ENCODE results near the gene TECPR2.

The TECPR2 gene

DNA sequence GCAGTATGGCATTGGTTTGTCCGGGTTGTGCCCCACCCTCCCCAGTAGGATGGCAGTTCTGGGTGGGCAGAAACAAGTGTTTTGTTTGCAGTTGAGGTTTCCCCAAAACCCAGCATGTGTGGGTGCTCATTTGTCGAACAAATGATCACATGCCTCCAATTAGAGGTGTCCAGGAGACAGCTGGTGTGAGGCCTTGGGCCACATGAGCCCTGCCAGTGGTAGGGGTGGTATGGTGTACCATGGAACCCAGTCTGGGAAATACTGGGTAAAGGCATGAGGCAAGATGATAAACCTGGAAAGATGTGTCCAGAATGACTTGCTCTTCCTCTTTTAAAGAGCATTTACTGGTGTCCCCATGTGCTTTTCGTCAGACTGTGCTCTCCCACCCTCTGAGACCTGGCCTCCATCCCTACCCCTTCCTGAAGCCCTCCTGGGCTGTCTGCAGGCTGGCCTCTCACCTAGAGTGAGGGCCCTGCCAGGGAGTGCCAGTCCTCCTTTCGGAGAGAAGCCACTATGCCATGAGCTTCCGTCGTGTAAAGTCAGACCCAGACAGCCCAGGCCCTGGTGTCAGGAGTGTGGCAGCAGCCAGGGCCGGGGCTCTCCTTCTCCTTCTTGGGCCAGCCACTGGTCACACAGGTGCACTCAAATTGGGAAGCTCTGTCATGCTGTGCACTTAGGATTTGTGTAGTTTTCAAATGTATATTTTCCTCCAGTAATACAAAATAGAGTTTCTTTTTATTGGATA is 129.2 kb downstream of the TECPR2 start:
- TF ChIP-seq MYC (IDR thresholded peaks at IDR 0.05; ENCODE audit: low read depth, low read length) (no peak), POLR2A (IDR thresholded peaks at IDR 0.05; ENCODE audit: extremely low read depth, insufficient read length) (no peak)
- TF ChIP-seq, protein P1, sequence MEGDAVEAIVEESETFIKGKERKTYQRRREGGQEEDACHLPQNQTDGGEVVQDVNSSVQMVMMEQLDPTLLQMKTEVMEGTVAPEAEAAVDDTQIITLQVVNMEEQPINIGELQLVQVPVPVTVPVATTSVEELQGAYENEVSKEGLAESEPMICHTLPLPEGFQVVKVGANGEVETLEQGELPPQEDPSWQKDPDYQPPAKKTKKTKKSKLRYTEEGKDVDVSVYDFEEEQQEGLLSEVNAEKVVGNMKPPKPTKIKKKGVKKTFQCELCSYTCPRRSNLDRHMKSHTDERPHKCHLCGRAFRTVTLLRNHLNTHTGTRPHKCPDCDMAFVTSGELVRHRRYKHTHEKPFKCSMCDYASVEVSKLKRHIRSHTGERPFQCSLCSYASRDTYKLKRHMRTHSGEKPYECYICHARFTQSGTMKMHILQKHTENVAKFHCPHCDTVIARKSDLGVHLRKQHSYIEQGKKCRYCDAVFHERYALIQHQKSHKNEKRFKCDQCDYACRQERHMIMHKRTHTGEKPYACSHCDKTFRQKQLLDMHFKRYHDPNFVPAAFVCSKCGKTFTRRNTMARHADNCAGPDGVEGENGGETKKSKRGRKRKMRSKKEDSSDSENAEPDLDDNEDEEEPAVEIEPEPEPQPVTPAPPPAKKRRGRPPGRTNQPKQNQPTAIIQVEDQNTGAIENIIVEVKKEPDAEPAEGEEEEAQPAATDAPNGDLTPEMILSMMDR (IDR thresholded peaks at IDR 0.05; ENCODE audit: low read depth, low read length) = no peak
- TF ChIP-seq, protein P2, sequence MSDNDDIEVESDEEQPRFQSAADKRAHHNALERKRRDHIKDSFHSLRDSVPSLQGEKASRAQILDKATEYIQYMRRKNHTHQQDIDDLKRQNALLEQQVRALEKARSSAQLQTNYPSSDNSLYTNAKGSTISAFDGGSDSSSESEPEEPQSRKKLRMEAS (IDR thresholded peaks at IDR 0.05; ENCODE audit: low read depth, low read length) = no peak
- no peak for DNase-seq (ENCODE audit: low read depth)
- H3K4me3 ChIP-seq (ENCODE audit: low read depth, low read length) = no peak overlapping the region

DNA sequence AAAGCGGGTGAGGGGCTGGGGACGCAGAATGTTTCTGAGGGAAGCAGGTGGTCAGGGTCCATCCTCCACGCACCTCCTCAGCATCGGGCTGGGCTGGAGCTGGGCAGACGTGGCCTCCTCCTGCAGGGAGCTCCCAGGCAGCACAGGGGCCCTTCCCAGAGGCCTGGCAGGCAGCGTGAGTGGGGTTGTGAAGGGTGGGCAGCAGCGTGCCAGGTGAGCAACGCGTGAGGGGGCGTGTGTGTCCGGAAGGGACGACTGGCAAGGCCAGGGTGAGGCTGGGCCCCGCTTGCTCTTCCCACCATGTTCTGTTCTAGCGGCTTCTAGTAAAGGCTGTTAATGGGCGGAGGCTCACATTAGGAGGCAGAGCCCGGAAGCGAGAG is 129.8 kb downstream of the TECPR2 start:
- TF ChIP-seq POLR2A (IDR thresholded peaks at IDR 0.05; ENCODE audit: extremely low read depth, insufficient read length) (no peak), MYC (IDR thresholded peaks at IDR 0.05; ENCODE audit: low read depth, low read length) (no peak)
- TF ChIP-seq, protein P1 (IDR thresholded peaks at IDR 0.05; ENCODE audit: low read depth, low read length) = no peak
- TF ChIP-seq, protein P2 (IDR thresholded peaks at IDR 0.05; ENCODE audit: low read depth, low read length) = no peak
- no peak for DNase-seq (ENCODE audit: low read depth)

DNA sequence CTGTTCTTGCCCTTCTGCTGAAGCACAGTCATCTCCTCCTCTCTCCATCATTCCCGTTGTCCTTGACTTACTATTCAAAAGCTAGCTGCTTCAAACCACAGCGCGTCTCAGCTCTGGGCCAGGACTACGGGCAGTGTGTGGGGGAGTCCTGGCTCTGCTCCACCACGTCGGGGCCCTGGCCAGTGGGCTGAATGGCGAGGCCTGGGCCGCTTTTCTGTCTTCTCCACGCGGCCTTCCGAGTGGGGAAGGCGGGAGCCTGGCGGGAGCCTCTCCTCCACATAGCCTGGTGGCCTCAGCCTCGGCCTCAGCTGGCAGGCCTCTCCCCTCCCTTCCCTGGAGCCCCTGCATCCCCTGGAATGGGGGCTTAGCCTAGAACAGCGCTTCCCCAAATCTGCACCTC is 130.4 kb downstream of the TECPR2 start:
- no peak for DNase-seq (ENCODE audit: low read depth)
- H3K4me3 ChIP-seq (ENCODE audit: low read depth, low read length) = no peak overlapping the region
- TF ChIP-seq, protein P1 (IDR thresholded peaks at IDR 0.05; ENCODE audit: low read depth, low read length) = no peak
- no peak for TF ChIP-seq POLR2A (IDR thresholded peaks at IDR 0.05; ENCODE audit: extremely low read depth, insufficient read length)
- TF ChIP-seq, protein P2 (IDR thresholded peaks at IDR 0.05; ENCODE audit: low read depth, low read length) = no peak
- no peak for TF ChIP-seq MYC (IDR thresholded peaks at IDR 0.05; ENCODE audit: low read depth, low read length)

More for the DNA sequence above, 129.8 kb downstream of the TECPR2 start:
- no peak overlapping the region for H3K4me3 ChIP-seq (ENCODE audit: low read depth, low read length)

DNA sequence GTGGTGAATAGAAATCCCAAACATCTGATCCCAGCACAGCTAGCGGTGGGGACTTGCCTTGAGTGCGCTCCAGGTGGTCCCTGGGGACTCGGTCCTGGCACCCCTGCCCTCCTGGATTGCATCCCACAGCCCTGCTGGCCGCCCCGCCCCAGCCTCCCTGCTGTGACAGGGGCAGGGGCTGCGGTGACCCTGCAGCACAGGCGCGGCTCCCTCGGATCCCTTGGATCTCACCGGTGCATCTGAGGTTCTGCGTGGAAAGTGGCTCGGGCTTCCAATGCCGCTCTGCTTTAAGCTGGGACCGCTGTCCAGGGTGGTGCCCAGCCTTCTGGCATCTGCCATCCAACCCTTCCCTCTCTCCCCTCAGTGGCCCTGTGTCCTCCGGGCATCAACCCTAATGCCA is 130.8 kb downstream of the TECPR2 start:
- no peak for DNase-seq (ENCODE audit: low read depth)
- no peak overlapping the region for H3K4me3 ChIP-seq (ENCODE audit: low read depth, low read length)
- TF ChIP-seq, protein P2 (IDR thresholded peaks at IDR 0.05; ENCODE audit: low read depth, low read length) = no peak
- TF ChIP-seq POLR2A (IDR thresholded peaks at IDR 0.05; ENCODE audit: extremely low read depth, insufficient read length) (no peak), MYC (IDR thresholded peaks at IDR 0.05; ENCODE audit: low read depth, low read length) (no peak)
- TF ChIP-seq, protein P1 (IDR thresholded peaks at IDR 0.05; ENCODE audit: low read depth, low read length) = no peak

DNA sequence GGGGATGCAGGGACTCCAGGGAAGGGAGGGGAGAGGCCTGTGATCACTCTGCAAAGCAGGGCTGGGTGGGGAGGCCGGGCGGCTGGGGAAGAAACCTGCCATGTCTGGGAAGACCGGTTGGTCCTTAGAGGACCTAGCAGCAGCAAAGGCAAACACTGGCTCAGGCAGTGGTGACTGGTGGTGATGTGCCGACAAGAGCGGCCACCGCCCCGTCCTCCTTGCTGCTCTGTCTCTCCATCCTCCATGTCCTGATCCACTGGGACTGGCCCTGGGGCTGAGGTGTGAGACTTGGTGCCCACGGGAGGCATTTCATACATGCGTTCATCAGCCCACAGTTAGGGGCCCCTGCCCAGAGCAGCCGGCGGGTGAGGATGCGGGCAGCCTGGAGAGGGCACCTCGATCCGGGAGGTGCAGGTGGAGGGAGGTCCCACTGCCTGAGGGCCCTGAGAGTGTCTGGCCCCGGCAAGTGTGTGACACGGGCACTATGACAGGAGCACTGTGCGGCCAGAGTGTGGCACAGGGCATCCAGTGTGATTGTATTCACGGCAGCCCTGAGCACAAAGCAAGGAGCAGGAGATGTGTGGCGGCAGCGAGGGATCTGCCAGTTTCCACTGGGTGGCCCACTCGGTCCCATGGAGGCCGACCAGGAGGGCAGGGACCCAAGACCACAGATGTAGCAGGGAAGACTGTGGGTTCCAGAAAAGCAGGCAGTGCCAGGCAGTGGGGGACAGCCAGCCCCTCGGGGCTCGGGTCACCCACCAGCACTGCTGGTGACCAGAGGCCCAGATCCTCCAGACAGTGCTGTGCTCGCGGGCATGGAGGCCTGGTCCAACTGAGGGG is 133.0 kb downstream of the TECPR2 start:
- no peak for DNase-seq (ENCODE audit: low read depth)
- no peak overlapping the region for H3K4me3 ChIP-seq (ENCODE audit: low read depth, low read length)
- no peak for TF ChIP-seq MYC (IDR thresholded peaks at IDR 0.05; ENCODE audit: low read depth, low read length)
- TF ChIP-seq POLR2A (IDR thresholded peaks at IDR 0.05; ENCODE audit: extremely low read depth, insufficient read length) = no peak
- TF ChIP-seq, protein P1 (IDR thresholded peaks at IDR 0.05; ENCODE audit: low read depth, low read length) = no peak
- TF ChIP-seq, protein P2 (IDR thresholded peaks at IDR 0.05; ENCODE audit: low read depth, low read length) = no peak
